PFSK-1 (cell line): ENCODE results near the gene FGF19.

Experiments
- POLR2AphosphoS5 ChIP-seq: IDR thresholded peaks from 2 replicates; pipeline ENCODE4 v1.6.1; 2012; ENCODE audit warnings: low read depth, mild to moderate bottlenecking, control low read depth, low read length, moderate library complexity
- TAF1 ChIP-seq: IDR thresholded peaks from 2 replicates; pipeline ENCODE4 v1.6.1; 2012; ENCODE audit warnings: low read length, control low read depth, borderline replicate concordance; ENCODE audit not compliant: insufficient read depth

DNA sequence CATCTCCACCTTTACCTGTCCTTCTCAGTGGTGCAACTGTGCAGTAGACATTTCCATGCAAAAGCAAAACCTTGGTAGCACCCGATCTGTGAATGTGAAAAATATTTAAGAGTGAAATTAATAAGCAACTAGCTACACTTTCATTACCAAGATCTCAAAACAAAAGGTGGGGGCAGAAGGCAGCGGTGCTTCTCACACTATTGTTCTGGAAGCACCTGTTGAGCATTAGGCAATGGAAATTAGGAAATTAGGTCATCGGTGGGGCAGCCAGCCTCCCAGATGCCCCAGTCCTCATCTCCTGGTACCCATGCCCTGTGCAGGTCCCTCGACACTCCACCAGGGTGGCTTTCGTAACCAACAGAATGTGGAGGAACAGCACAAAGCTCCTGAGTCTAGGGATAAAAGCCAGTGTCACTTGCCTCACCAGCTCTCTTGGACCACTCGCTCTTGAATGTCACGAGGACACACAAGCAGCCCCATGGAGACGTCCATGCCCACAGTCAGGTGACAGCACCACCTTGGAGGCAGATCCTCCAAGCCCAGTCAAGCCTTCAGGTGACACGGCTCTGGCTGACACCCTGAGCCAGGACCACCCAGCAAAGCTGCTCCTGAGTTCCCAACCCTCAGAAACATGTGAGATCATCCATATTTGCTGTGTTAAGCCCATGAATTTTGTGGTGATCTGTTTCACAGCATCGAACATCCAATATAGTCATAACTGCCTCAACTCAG lies 31.9 kb downstream of the FGF19 start:
- no peak for TF ChIP-seq TAF1
- TF ChIP-seq POLR2AphosphoS5: no peak
